AG04450 (cell line): ENCODE results near the gene JTB. TPM values are rescaled to one million over a fixed set of nuclear protein-coding genes. Genes with fewer than 3 reads are reported as not detected.

Source experiments
- CTCF ChIA-PET: fragments of 300-600, 350-600 bp; formaldehyde crosslinking; extraction: SDS; loops from one replicate; lab custom pipeline; 2022; ENCODE audit warnings: antibody characterized with exemption, inconsistent platforms; lab: Charles Lee
- POLR2A ChIA-PET: fragments of 350-600 bp; formaldehyde crosslinking; extraction: SDS; loops from one replicate; lab custom pipeline; 2021; ENCODE audit warnings: antibody characterized with exemption, inconsistent platforms; lab: Yijun Ruan, JAX
- DNase-seq: peaks from one replicate; pipeline ENCODE4 v3.0.0-alpha.2; 2011; ENCODE audit warnings: low read depth, low spot score
- H3K27ac ChIP-seq: one replicate; pipeline ENCODE4 v1.5.1; 2012; ENCODE audit warnings: low read depth, low read length, control low read depth
- H3K27me3 ChIP-seq: one replicate; pipeline ENCODE4 v1.6.0; 2012; ENCODE audit warnings: low read length; ENCODE audit not compliant: control insufficient read depth, insufficient read depth
- H3K4me3 ChIP-seq: 2 replicates; pipeline ENCODE4 v1.5.1; 2011; ENCODE audit warnings: mild to moderate bottlenecking, low read depth, low read length, control low read depth
- H3K9me3 ChIP-seq: 2 replicates; pipeline ENCODE4 v1.5.1; 2012; ENCODE audit warnings: low read length; ENCODE audit not compliant: control insufficient read depth, insufficient read depth
- CTCF ChIP-seq: IDR thresholded peaks from 2 replicates; pipeline ENCODE4 v1.5.1; 2011; ENCODE audit warnings: low read depth, low read length, control low read depth, inconsistent platforms
- polyA plus RNA-seq: library from polyadenylated mRNA; depleted of rRNA; stranded (reverse); fragments of >200 nt; gene quantifications from 2 replicates; pipeline ENCODE4 v1.2.3, GENCODE V29; 2011

JTB gene
- polyA plus RNA-seq, 1 experiment = 160 TPM

DNA sequence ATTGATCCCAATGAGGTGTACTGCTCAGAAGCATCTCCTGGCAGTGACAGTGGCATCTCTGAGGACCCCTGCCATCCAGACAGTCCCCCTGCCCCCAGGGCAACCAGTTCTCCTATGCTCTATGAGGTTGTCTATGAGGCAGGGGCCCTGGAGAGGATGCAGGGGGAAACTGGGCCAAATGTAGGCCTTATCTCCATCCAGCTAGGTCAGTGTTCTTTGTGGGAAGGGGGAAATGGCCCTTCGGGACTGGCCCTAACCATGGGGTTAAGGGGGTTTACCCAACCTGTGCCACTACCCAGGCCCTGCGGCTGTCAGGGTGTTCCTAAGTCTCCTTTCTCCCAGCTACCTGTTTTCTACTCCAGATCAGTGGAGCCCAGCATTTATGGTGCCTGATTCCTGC lies 8.5 kb downstream of the JTB start:
- no peaks in the 10 kb centered on the region for H3K9me3 ChIP-seq
- no peak for TF ChIP-seq CTCF
- H3K4me3 ChIP-seq = no peak overlapping the region
- POLR2A ChIA-PET = interaction anchor here (3.9 kb wide), 1 partner anchor 9 kb away, joined by 39 read pairs; the partner anchor contains the start of gene JTB
- H3K27ac ChIP-seq = no peak overlapping the region
- no peaks in the 10 kb centered on the region for H3K27me3 ChIP-seq
- CTCF ChIA-PET = interaction anchor here (4.8 kb wide), 1 partner anchor 18 kb away, joined by 31 read pairs; the partner anchor contains the start of gene RAB13
- DNase-seq = no peak

DNA sequence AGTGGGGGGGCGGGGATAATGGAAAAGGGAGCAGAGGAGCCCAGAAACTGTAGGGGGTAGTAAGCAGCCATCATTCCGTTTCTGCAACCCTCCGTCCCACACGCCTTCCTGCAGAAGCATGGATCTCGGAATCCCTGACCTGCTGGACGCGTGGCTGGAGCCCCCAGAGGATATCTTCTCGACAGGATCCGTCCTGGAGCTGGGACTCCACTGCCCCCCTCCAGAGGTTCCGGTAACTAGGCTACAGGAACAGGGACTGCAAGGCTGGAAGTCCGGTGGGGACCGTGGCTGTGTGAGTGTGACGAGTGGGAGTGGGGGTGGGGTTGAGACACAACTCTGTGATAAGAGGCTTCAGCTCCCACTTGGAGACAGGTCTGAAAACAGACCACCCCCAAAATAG lies 9.1 kb downstream of the JTB start:
- TF ChIP-seq CTCF = no peak
- H3K9me3 ChIP-seq = no peaks in the 10 kb centered on the region
- H3K4me3 ChIP-seq = peak overlapping the region; percentile 75
- ChIA-PET CTCF (interaction anchor here (1.5 to 4.8 kb wide), 4 partner anchors 9 to 147 kb away, joined by 3 to 31 read pairs (median 18); partner anchors contain the start of genes JTB and RAB13), POLR2A (interaction anchor here (1.2 to 3.9 kb wide), 2 partner anchors 9 to 22 kb away, joined by 5 to 39 read pairs; partner anchors contain the start of genes DENND4B and JTB)
- no peak for DNase-seq
- H3K27ac ChIP-seq = no peak overlapping the region
- H3K27me3 ChIP-seq = no peaks in the 10 kb centered on the region

- H3K9me3 ChIP-seq = no peaks in the 10 kb centered on the region
- H3K27me3 ChIP-seq = no peaks in the 10 kb centered on the region
- ChIA-PET CTCF (interaction anchor here (1.2 to 4.8 kb wide), 5 partner anchors 10 to 146 kb away, joined by 3 to 31 read pairs (median 6); partner anchors contain the start of genes JTB, RAB13 and RPS27), POLR2A (interaction anchor here (0.7 to 3.9 kb wide), 8 partner anchors 10 to 1216 kb away, joined by 3 to 39 read pairs (median 12); partner anchors contain the start of genes CHTOP, CRTC2, DENND4B and JTB)
- no peak for DNase-seq
- TF ChIP-seq CTCF = no peak
- H3K4me3 ChIP-seq = peak overlapping the region; percentile 75
- peak overlapping the region; percentile 31 for H3K27ac ChIP-seq
These were observed 9.5 kb downstream of the JTB start for GRCh38 chr1:153968000-153968363.

DNA sequence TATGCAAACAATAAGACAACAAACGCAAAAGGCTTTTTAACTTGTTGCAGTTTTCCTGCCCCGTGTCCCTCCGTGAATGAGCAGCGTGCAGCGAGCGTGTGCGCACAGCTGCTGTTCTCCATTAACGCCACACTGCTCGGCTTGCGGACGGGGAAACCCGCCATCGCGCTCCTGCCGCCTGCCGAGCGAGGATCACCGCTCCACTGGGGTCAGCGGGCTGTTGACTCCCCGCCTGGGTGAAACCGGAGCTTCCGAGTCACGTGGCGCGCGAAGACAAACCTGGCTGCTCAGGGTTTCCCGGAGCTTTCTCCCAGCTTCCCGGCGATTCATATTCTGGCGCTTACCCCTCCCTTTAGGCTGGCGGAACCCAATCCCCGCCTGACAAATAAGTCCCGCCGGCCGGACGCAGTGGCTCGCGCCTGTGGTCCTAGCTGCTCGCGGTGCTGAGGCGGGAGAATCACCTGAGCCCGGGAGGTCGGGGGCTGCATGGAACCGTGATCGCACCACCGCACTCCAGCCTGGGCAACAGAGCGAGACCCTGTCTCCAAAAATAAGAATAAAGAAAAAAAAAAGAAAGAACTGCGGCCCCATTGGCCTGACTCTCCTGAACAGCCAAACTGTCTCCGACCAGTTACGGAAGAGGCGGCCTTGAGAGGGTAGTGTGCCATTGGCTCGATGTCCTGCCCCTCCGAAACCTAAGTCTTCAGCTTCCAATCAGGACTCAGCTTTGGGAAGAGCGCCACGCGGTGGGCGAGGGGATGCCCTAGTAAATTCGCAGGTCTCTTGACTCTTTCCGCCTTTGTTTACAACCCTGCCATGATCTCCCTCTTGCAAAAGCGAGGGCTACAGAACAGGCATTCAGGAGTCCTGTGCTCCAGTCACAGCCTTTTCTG lies 10.1 kb downstream of the JTB start, which contains the start of gene CREB3L4:
Gene CREB3L4 (plus strand): TSS at position 796 of the 893 bp plus-strand sequence. CDS start 624 bp downstream, outside the sequence.
- ChIA-PET CTCF (interaction anchor here (0.5 to 4.8 kb wide), 6 partner anchors 10 to 258 kb away, joined by 3 to 31 read pairs (median 9); partner anchors contain the start of genes JTB, RAB13 and RPS27), POLR2A (interaction anchor here (0.5 to 3.9 kb wide), 10 partner anchors 9 to 1217 kb away, joined by 3 to 39 read pairs (median 6); partner anchors contain the start of genes CHTOP, CRTC2, DENND4B and JTB)
- H3K27ac ChIP-seq = peak within 1 kb of the TSS; percentile 86
- H3K27me3 ChIP-seq = no peaks in the 10 kb centered on the region
- H3K4me3 ChIP-seq = peak within 1 kb of the TSS; percentile 75
- peak; percentile 93 for DNase-seq
- TF ChIP-seq CTCF = peak; percentile 49
- H3K9me3 ChIP-seq = no peaks in the 10 kb centered on the region; the same call in 1 of the 2 replicates
